GM23338 (cell line): ENCODE data around the gene SIAE. TPM values are rescaled to one million over a fixed set of nuclear protein-coding genes. Genes with fewer than 3 reads are reported as not detected.

Source experiments
- ATAC-seq: fragments of 200-7000 bp; cut with Tn5 transposase; 3 replicates; pipeline ENCODE4 v1.9.1; 2020
- DNase-seq: peaks from one replicate; pipeline ENCODE4 v3.0.0-alpha.2; 2015; ENCODE audit warnings: low spot score
- H2AFZ ChIP-seq: fragments of 200-600 bp; sonication (generic); 2 replicates; pipeline ENCODE4 v1.8.0; 2016; ENCODE audit warnings: antibody characterized with exemption, mild to moderate bottlenecking, moderate library complexity
- H3F3A ChIP-seq: fragments of 200-600 bp; sonication (generic); replicated peaks from 2 replicates; pipeline ENCODE4 v1.8.0; 2017; ENCODE audit warnings: antibody characterized with exemption, mixed run types, low read depth
- H3K27ac ChIP-seq: fragments of 200-600 bp; sonication (generic); 2 replicates; pipeline ENCODE4 v1.6.1; 2016; ENCODE audit warnings: low read depth
- H3K27me3 ChIP-seq: fragments of 200-600 bp; sonication (generic); 2 replicates; pipeline ENCODE4 v1.8.0; 2016; ENCODE audit warnings: mild to moderate bottlenecking, mixed run types, moderate library complexity; ENCODE audit not compliant: insufficient read depth
- H3K36me3 ChIP-seq: fragments of 200-600 bp; sonication (generic); 2 replicates; pipeline ENCODE4 v1.8.0; 2016; ENCODE audit warnings: mild to moderate bottlenecking; ENCODE audit not compliant: insufficient read depth
- H3K4me1 ChIP-seq: fragments of 200-600 bp; sonication (generic); 2 replicates; pipeline ENCODE4 v1.8.0; 2016; ENCODE audit warnings: mild to moderate bottlenecking, moderate library complexity; ENCODE audit not compliant: insufficient read depth
- H3K4me2 ChIP-seq: fragments of 200-600 bp; sonication (generic); 2 replicates; pipeline ENCODE4 v1.7.1; 2017; ENCODE audit warnings: mixed run types
- H3K4me3 ChIP-seq: fragments of 200-600 bp; sonication (generic); 2 replicates; pipeline ENCODE4 v1.6.1; 2016; ENCODE audit warnings: mixed run types
- H3K79me2 ChIP-seq: fragments of 200-600 bp; sonication (generic); replicated peaks from 2 replicates; pipeline ENCODE4 v1.8.0; 2017; ENCODE audit warnings: mild to moderate bottlenecking; ENCODE audit not compliant: insufficient read depth
- H3K9me2 ChIP-seq: fragments of 200-600 bp; sonication (generic); 2 replicates; pipeline ENCODE4 v1.8.0; 2017; ENCODE audit not compliant: insufficient read depth
- H4K20me1 ChIP-seq: fragments of 200-600 bp; sonication (generic); replicated peaks from 2 replicates; pipeline ENCODE4 v1.8.0; 2017; ENCODE audit warnings: mild to moderate bottlenecking; ENCODE audit not compliant: insufficient read depth
- H3K27ac Mint-ChIP-seq: 2 replicates; pipeline ENCODE4 v1.8.0; 2020; ENCODE audit warnings: inconsistent platforms, mild to moderate bottlenecking, moderate library complexity, mixed read lengths
- H3K27me3 Mint-ChIP-seq: 3 replicates; pipeline ENCODE4 v1.8.0; 2022; ENCODE audit warnings: low read depth, mild to moderate bottlenecking, moderate library complexity, mixed read lengths, inconsistent platforms; ENCODE audit not compliant: insufficient read depth, poor library complexity
- H3K36me3 Mint-ChIP-seq: 3 replicates; pipeline ENCODE4 v1.8.0; 2021; ENCODE audit warnings: low read depth, mild to moderate bottlenecking, inconsistent platforms, moderate library complexity, mixed read lengths
- H3K4me1 Mint-ChIP-seq: 3 replicates; pipeline ENCODE4 v1.8.0; 2020; ENCODE audit warnings: mild to moderate bottlenecking, inconsistent platforms, mixed read lengths
- H3K4me3 Mint-ChIP-seq: 3 replicates; pipeline ENCODE4 v1.8.0; 2021; ENCODE audit warnings: moderate library complexity, mild to moderate bottlenecking, inconsistent platforms, mixed read lengths
- H3K9me3 Mint-ChIP-seq: 3 replicates; pipeline ENCODE4 v1.8.0; 2020; ENCODE audit warnings: moderate library complexity, mild to moderate bottlenecking, inconsistent platforms, mixed read lengths
- CREB1 ChIP-seq: fragments of 250-450 bp; sonication (Bioruptor Pico); IDR thresholded peaks from 2 replicates; pipeline ENCODE4 v1.5.0; 2020; ENCODE audit warnings: low read depth, mild to moderate bottlenecking, moderate library complexity
- CTCF ChIP-seq, 2 experiments: fragments of 200-600 bp in 1 of 2; sonication (generic) in 1 of 2; conservative IDR thresholded peaks; 2 replicates each; pipeline versions ENCODE4 v1.5.1 to v1.6.1; 2016 to 2017; ENCODE audit warnings: antibody characterized with exemption in 2 of 2, low read depth in 2 of 2, mild to moderate bottlenecking in 2 of 2, moderate library complexity in 1 of 2
- ETS1 ChIP-seq: IDR thresholded peaks from 2 replicates; pipeline ENCODE4 v1.6.1; 2016; ENCODE audit warnings: antibody characterized with exemption
- EZH2 ChIP-seq: fragments of 200-600 bp; sonication (generic); IDR thresholded peaks from one replicate; pipeline ENCODE4 v1.8.0; 2017; ENCODE audit warnings: antibody characterized with exemption, mild to moderate bottlenecking, low read depth; ENCODE audit not compliant: unreplicated experiment
- JUNB ChIP-seq: IDR thresholded peaks from one replicate; pipeline ENCODE4 v1.6.1; 2016; ENCODE audit warnings: antibody characterized with exemption; ENCODE audit not compliant: unreplicated experiment
- NANOG ChIP-seq: IDR thresholded peaks from 2 replicates; pipeline ENCODE4 v1.6.1; 2016; ENCODE audit warnings: antibody characterized with exemption, borderline replicate concordance
- STAT1 ChIP-seq: IDR thresholded peaks from one replicate; pipeline ENCODE4 v1.6.1; 2016; ENCODE audit warnings: antibody characterized with exemption; ENCODE audit not compliant: unreplicated experiment
- ZNF114 ChIP-seq: fragments of 250-450 bp; sonication (Bioruptor Pico); IDR thresholded peaks from 2 replicates; pipeline ENCODE4 v1.5.0; 2020; ENCODE audit warnings: mild to moderate bottlenecking, moderate library complexity
- ZNF331 ChIP-seq: fragments of 250-450 bp; sonication (Bioruptor Pico); IDR thresholded peaks from 2 replicates; pipeline ENCODE4 v1.5.0; 2020; ENCODE audit warnings: low read depth, mild to moderate bottlenecking, moderate library complexity
- polyA plus RNA-seq: library from polyadenylated mRNA; unstranded; fragments of >200 nt; fragmentation: Nextera tagmentation; extraction: Ambion mirVana; gene quantifications from 2 replicates; pipeline ENCODE4 v1.2.1, GENCODE V29; 2016
- total RNA-seq: library from RNA; depleted of rRNA; stranded (reverse); fragments of >200 nt; shearing (Covaris generic); gene quantifications from 2 replicates; pipeline ENCODE4 v1.2.3, GENCODE V29; 2014
- TF ChIP-seq, protein P1 (sequence below): fragments of 250-450 bp; sonication (Bioruptor Pico); IDR thresholded peaks from 2 replicates; pipeline ENCODE4 v1.5.0; 2020; ENCODE audit warnings: mild to moderate bottlenecking, moderate library complexity
- TF ChIP-seq, protein P2 (sequence below): IDR thresholded peaks from one replicate; pipeline ENCODE4 v1.6.1; 2018; ENCODE audit warnings: antibody characterized with exemption; ENCODE audit not compliant: unreplicated experiment

Gene SIAE
- total and polyA plus RNA-seq, 2 experiments from 2014 or later: 1.1 to 1.7 TPM

DNA sequence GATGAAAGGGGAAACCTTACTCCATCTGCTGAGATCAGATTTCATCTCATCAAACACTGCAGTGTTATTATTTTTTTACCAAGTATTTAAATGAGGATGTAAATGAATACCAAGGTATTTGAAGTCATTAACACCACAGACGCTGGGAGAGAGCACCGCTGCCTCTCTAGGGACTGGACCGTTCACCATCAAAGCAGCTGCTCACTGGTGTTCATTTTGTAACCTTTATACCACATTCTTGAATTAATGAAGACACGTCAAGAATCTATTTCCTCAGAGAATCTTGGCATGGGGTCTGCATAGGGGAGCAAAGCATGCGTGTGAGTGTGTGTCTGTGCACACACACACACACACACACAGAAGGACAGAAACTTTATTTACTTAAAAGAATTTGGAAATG lies 15.6 kb downstream of the SIAE start:
- 0 out of 3 replicates have a peak overlapping the region, but pooled peaks have one; percentile 7 for H3K4me3 Mint-ChIP-seq
- TF ChIP-seq ZNF331 (CRISPR knock-in tag): no peak
- no peak for TF ChIP-seq ZNF114 (CRISPR knock-in tag)
- no peak for TF ChIP-seq NANOG
- TF ChIP-seq JUNB: no peak
- TF ChIP-seq CTCF (conservative IDR thresholded peaks at IDR 0.05; ENCODE audit: low read depth in 2 of 2): no peak
- no peak for TF ChIP-seq STAT1
- TF ChIP-seq, protein P1, sequence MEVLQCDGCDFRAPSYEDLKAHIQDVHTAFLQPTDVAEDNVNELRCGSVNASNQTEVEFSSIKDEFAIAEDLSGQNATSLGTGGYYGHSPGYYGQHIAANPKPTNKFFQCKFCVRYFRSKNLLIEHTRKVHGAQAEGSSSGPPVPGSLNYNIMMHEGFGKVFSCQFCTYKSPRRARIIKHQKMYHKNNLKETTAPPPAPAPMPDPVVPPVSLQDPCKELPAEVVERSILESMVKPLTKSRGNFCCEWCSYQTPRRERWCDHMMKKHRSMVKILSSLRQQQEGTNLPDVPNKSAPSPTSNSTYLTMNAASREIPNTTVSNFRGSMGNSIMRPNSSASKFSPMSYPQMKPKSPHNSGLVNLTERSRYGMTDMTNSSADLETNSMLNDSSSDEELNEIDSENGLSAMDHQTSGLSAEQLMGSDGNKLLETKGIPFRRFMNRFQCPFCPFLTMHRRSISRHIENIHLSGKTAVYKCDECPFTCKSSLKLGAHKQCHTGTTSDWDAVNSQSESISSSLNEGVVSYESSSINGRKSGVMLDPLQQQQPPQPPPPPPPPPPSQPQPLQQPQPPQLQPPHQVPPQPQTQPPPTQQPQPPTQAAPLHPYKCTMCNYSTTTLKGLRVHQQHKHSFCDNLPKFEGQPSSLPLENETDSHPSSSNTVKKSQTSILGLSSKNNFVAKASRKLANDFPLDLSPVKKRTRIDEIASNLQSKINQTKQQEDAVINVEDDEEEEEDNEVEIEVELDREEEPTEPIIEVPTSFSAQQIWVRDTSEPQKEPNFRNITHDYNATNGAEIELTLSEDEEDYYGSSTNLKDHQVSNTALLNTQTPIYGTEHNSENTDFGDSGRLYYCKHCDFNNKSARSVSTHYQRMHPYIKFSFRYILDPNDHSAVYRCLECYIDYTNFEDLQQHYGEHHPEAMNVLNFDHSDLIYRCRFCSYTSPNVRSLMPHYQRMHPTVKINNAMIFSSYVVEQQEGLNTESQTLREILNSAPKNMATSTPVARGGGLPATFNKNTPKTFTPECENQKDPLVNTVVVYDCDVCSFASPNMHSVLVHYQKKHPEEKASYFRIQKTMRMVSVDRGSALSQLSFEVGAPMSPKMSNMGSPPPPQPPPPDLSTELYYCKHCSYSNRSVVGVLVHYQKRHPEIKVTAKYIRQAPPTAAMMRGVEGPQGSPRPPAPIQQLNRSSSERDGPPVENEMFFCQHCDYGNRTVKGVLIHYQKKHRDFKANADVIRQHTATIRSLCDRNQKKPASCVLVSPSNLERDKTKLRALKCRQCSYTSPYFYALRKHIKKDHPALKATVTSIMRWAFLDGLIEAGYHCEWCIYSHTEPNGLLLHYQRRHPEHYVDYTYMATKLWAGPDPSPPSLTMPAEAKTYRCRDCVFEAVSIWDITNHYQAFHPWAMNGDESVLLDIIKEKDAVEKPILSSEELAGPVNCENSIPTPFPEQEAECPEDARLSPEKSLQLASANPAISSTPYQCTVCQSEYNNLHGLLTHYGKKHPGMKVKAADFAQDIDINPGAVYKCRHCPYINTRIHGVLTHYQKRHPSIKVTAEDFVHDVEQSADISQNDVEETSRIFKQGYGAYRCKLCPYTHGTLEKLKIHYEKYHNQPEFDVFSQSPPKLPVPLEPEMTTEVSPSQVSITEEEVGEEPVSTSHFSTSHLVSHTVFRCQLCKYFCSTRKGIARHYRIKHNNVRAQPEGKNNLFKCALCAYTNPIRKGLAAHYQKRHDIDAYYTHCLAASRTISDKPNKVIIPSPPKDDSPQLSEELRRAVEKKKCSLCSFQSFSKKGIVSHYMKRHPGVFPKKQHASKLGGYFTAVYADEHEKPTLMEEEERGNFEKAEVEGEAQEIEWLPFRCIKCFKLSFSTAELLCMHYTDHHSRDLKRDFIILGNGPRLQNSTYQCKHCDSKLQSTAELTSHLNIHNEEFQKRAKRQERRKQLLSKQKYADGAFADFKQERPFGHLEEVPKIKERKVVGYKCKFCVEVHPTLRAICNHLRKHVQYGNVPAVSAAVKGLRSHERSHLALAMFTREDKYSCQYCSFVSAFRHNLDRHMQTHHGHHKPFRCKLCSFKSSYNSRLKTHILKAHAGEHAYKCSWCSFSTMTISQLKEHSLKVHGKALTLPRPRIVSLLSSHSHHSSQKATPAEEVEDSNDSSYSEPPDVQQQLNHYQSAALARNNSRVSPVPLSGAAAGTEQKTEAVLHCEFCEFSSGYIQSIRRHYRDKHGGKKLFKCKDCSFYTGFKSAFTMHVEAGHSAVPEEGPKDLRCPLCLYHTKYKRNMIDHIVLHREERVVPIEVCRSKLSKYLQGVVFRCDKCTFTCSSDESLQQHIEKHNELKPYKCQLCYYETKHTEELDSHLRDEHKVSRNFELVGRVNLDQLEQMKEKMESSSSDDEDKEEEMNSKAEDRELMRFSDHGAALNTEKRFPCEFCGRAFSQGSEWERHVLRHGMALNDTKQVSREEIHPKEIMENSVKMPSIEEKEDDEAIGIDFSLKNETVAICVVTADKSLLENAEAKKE (CRISPR knock-in tag): no peak
- no peak for TF ChIP-seq ETS1
- TF ChIP-seq, protein P2, sequence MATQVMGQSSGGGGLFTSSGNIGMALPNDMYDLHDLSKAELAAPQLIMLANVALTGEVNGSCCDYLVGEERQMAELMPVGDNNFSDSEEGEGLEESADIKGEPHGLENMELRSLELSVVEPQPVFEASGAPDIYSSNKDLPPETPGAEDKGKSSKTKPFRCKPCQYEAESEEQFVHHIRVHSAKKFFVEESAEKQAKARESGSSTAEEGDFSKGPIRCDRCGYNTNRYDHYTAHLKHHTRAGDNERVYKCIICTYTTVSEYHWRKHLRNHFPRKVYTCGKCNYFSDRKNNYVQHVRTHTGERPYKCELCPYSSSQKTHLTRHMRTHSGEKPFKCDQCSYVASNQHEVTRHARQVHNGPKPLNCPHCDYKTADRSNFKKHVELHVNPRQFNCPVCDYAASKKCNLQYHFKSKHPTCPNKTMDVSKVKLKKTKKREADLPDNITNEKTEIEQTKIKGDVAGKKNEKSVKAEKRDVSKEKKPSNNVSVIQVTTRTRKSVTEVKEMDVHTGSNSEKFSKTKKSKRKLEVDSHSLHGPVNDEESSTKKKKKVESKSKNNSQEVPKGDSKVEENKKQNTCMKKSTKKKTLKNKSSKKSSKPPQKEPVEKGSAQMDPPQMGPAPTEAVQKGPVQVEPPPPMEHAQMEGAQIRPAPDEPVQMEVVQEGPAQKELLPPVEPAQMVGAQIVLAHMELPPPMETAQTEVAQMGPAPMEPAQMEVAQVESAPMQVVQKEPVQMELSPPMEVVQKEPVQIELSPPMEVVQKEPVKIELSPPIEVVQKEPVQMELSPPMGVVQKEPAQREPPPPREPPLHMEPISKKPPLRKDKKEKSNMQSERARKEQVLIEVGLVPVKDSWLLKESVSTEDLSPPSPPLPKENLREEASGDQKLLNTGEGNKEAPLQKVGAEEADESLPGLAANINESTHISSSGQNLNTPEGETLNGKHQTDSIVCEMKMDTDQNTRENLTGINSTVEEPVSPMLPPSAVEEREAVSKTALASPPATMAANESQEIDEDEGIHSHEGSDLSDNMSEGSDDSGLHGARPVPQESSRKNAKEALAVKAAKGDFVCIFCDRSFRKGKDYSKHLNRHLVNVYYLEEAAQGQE: no peak
- no peak for TF ChIP-seq EZH2
- TF ChIP-seq CREB1: no peak
- Histone ChIP-seq H3K36me3 (no peaks in the 10 kb centered on the region), H3K4me1 (peaks cover 17% of the 10 kb centered on the region), H3K27ac (no peak overlapping the region), H4K20me1 (no peaks in the 10 kb centered on the region), H2AFZ (no peak overlapping the region), H3K27me3 (no peaks in the 10 kb centered on the region), H3F3A (no peaks in the 10 kb centered on the region), H3K9me2 (no peaks in the 10 kb centered on the region), H3K4me3 (no peak overlapping the region), H3K79me2 (no peaks in the 10 kb centered on the region), H3K4me2 (peak overlapping the region; percentile 6; the same call in 1 of the 2 replicates)
- no peak overlapping the region for H3K27ac Mint-ChIP-seq
- peaks cover 21% of the 10 kb centered on the region for H3K4me1 Mint-ChIP-seq
- H3K9me3 Mint-ChIP-seq: no peaks in the 10 kb centered on the region
- no peaks in the 10 kb centered on the region for H3K36me3 Mint-ChIP-seq
- H3K27me3 Mint-ChIP-seq: peaks cover 7% of the 10 kb centered on the region
- ATAC-seq (peak; percentile 51), DNase-seq (peak; percentile 42)
